Caco-2 (cell line): ENCODE results near the gene MR1. TPM values are rescaled to one million over a fixed set of nuclear protein-coding genes. Genes with fewer than 3 reads are reported as not detected.

Experiments used
- BruUV-seq: library from RNA; stranded (reverse); fragments of 400-500 nt; replicated peaks from 2 replicates; lab custom pipeline; 2021; lab: Mats Ljungman, UMichigan
- CTCF ChIA-PET: fragments of 300-600 bp; sonication (Branson Sonifier 250); formaldehyde crosslinking; loops from one replicate; lab custom pipeline; 2022; ENCODE audit warnings: antibody characterized with exemption; lab: Charles Lee
- POLR2A ChIA-PET: fragments of 300-600 bp; sonication (Branson Sonifier 250); formaldehyde crosslinking; loops from one replicate; lab custom pipeline; 2022; ENCODE audit warnings: antibody characterized with exemption; lab: Charles Lee
- DNase-seq, 2 experiments: peaks; one replicate each; pipeline versions ENCODE4 v3.0.0 to v3.0.0-alpha.2; 2020 to 2022
- H3K27me3 ChIP-seq: replicated peaks from 2 replicates; pipeline ENCODE4 v1.6.0; 2011; ENCODE audit warnings: low read length; ENCODE audit not compliant: control insufficient read depth, insufficient read depth
- H3K36me3 ChIP-seq: 2 replicates; pipeline ENCODE4 v1.5.1; 2011; ENCODE audit warnings: low read length; ENCODE audit not compliant: control insufficient read depth, insufficient read depth
- H3K4me1 ChIP-seq: fragments of 250-450 bp; sonication (Bioruptor Pico); 2 replicates; pipeline ENCODE4 v1.5.1; 2020; ENCODE audit warnings: mild to moderate bottlenecking
- H3K4me3 ChIP-seq: 2 replicates; pipeline ENCODE4 v1.5.1; 2011; ENCODE audit warnings: low read depth, mild to moderate bottlenecking, control low read depth, low read length
- H3K9me3 ChIP-seq: fragments of 250-450 bp; sonication (Bioruptor Pico); 2 replicates; pipeline ENCODE4 v1.5.1; 2020; ENCODE audit warnings: mild to moderate bottlenecking, moderate library complexity
- H3K27ac Mint-ChIP-seq: one replicate; pipeline ENCODE4 v1.8.0; 2022; ENCODE audit warnings: mixed read lengths; ENCODE audit not compliant: unreplicated experiment
- H3K27me3 Mint-ChIP-seq: one replicate; pipeline ENCODE4 v1.8.0; 2022; ENCODE audit warnings: mixed read lengths; ENCODE audit not compliant: insufficient read depth, unreplicated experiment
- H3K36me3 Mint-ChIP-seq: one replicate; pipeline ENCODE4 v1.8.0; 2022; ENCODE audit warnings: mild to moderate bottlenecking, mixed read lengths; ENCODE audit not compliant: insufficient read depth, unreplicated experiment
- H3K4me1 Mint-ChIP-seq: one replicate; pipeline ENCODE4 v1.8.0; 2022; ENCODE audit warnings: low read depth, mixed read lengths; ENCODE audit not compliant: unreplicated experiment
- H3K4me3 Mint-ChIP-seq: one replicate; pipeline ENCODE4 v1.8.0; 2022; ENCODE audit warnings: mild to moderate bottlenecking, moderate library complexity, mixed read lengths; ENCODE audit not compliant: unreplicated experiment
- H3K9me3 Mint-ChIP-seq: one replicate; pipeline ENCODE4 v1.8.0; 2022; ENCODE audit warnings: mixed read lengths; ENCODE audit not compliant: unreplicated experiment
- CTCF ChIP-seq, 2 experiments: fragments of 200-600 bp in 1 of 2; IDR thresholded peaks; 1 replicate in 1 of 2; 2 replicates in 1 of 2; pipeline versions ENCODE4 v1.5.1 to v1.8.0; 2011 to 2022; ENCODE audit warnings: antibody characterized with exemption in 1 of 2, control low read depth in 1 of 2, inconsistent platforms in 1 of 2, low read depth in 1 of 2, low read length in 1 of 2, mild to moderate bottlenecking in 1 of 2, moderate library complexity in 1 of 2; ENCODE audit not compliant: insufficient read depth in 1 of 2, severe bottlenecking in 1 of 2, unreplicated experiment in 1 of 2
- intact Hi-C: fragments of 100-400 bp; cut with micrococcal nuclease; formaldehyde crosslinking; loops from one replicate; pipeline ENCODE4 v1.10.0; 2022; ENCODE audit not compliant: unreplicated experiment
- total RNA-seq: library from RNA; stranded (reverse); gene quantifications from 2 replicates; pipeline ENCODE4 v1.2.3, GENCODE V29; 2022

Gene MR1
- total RNA-seq, 1 experiment from 2014 or later = 2.5 TPM

GRCh38 chr1:181064011-181064623, 30.3 kb downstream of the MR1 start:
- H3K4me3 ChIP-seq = no peak overlapping the region
- DNase-seq = no peak
- no peaks in the 10 kb centered on the region for H3K27me3 ChIP-seq
- no peak for TF ChIP-seq CTCF (IDR thresholded peaks at IDR 0.05; ENCODE audit: insufficient read depth in 1 of 2, low read depth in 1 of 2, low read length in 1 of 2, severe bottlenecking in 1 of 2, unreplicated experiment in 1 of 2)
- Mint-ChIP-seq H3K27ac (no peak overlapping the region), H3K36me3 (no peaks in the 10 kb centered on the region), H3K4me3 (no peak overlapping the region), H3K27me3 (no peaks in the 10 kb centered on the region), H3K4me1 (peaks cover 17% of the 10 kb centered on the region), H3K9me3 (peaks cover 10% of the 10 kb centered on the region)
- no peaks in the 10 kb centered on the region for H3K36me3 ChIP-seq
- no peaks in the 10 kb centered on the region for H3K4me1 ChIP-seq
- H3K9me3 ChIP-seq = peaks cover 5% of the 10 kb centered on the region
- CTCF ChIA-PET = no interaction called here
- POLR2A ChIA-PET = interaction anchor here (0.5 kb wide), 1 partner anchor 874 kb away, joined by 3 read pairs; no protein-coding TSS in a partner anchor
- intact Hi-C loops = no loop called here
- BruUV-seq = no TSS peak

- Mint-ChIP-seq H3K4me1 (peaks cover 17% of the 10 kb centered on the region), H3K27ac (no peak overlapping the region), H3K4me3 (no peak overlapping the region), H3K27me3 (no peaks in the 10 kb centered on the region), H3K9me3 (peaks cover 4% of the 10 kb centered on the region), H3K36me3 (no peaks in the 10 kb centered on the region)
- Histone ChIP-seq H3K4me3 (no peak overlapping the region), H3K4me1 (no peaks in the 10 kb centered on the region), H3K36me3 (no peaks in the 10 kb centered on the region), H3K9me3 (no peaks in the 10 kb centered on the region; the same call in 1 of the 2 replicates), H3K27me3 (no peaks in the 10 kb centered on the region)
- TF ChIP-seq CTCF (IDR thresholded peaks at IDR 0.05; ENCODE audit: insufficient read depth in 1 of 2, low read depth in 1 of 2, low read length in 1 of 2, severe bottlenecking in 1 of 2, unreplicated experiment in 1 of 2) = no peak
- CTCF ChIA-PET = no interaction called here
- DNase-seq = no peak
- POLR2A ChIA-PET = no interaction called here
- intact Hi-C loops = no loop called here
- BruUV-seq = no TSS peak
Measured at GRCh38 chr1:181064702-181065101, 30.9 kb downstream of the MR1 start.

- DNase-seq = no peak
- no TSS peak for BruUV-seq
- Histone ChIP-seq H3K4me3 (no peak overlapping the region), H3K27me3 (no peaks in the 10 kb centered on the region), H3K9me3 (no peaks in the 10 kb centered on the region; the same call in 1 of the 2 replicates), H3K36me3 (no peaks in the 10 kb centered on the region), H3K4me1 (no peaks in the 10 kb centered on the region; the same call in 1 of the 2 replicates)
- TF ChIP-seq CTCF (IDR thresholded peaks at IDR 0.05; ENCODE audit: insufficient read depth in 1 of 2, low read depth in 1 of 2, low read length in 1 of 2, severe bottlenecking in 1 of 2, unreplicated experiment in 1 of 2) = no peak
- Mint-ChIP-seq H3K36me3 (no peaks in the 10 kb centered on the region), H3K4me1 (peaks cover 8% of the 10 kb centered on the region), H3K27me3 (no peaks in the 10 kb centered on the region), H3K27ac (no peak overlapping the region), H3K4me3 (no peak overlapping the region), H3K9me3 (peaks cover 21% of the 10 kb centered on the region)
- intact Hi-C loops = no loop called here
- ChIA-PET CTCF (no interaction called here), POLR2A (no interaction called here)
Measured at GRCh38 chr1:181073638-181074037, 39.9 kb downstream of the MR1 start.
